Measurements from ENCODE around the gene PCBD2.

PCBD2 gene

GRCh38 chr5:135008556-135008955 is 103.6 kb downstream of the PCBD2 start:
- DNase-seq: no peak

GRCh38 chr5:135008981-135009735 is 104.2 kb downstream of the PCBD2 start:
- no peak for DNase-seq

GRCh38 chr5:135009736-135010501 is 105.0 kb downstream of the PCBD2 start:
- no peak for DNase-seq

- no peak for DNase-seq
These were observed 105.8 kb downstream of the PCBD2 start for GRCh38 chr5:135010502-135011354.

- DNase-seq: no peak
These were observed 106.6 kb downstream of the PCBD2 start for GRCh38 chr5:135011355-135012032.

GRCh38 chr5:135012033-135012588 is 107.2 kb downstream of the PCBD2 start:
- no peak for DNase-seq
